CD4-positive, alpha-beta T cell treated with Interleukin-17A for 4 hours (primary cell): ENCODE results near the gene NEU3.
"Not testable (repeated sequence)": the region's sequence is repeated elsewhere in the genome, so short reads cannot be mapped to it uniquely, and the experiment has no call there.

Source experiments
- DNase-seq: peaks from one replicate; pipeline ENCODE4 v3.0.0-alpha.2; 2020; ENCODE audit warnings: mixed read lengths

The NEU3 gene

DNA sequence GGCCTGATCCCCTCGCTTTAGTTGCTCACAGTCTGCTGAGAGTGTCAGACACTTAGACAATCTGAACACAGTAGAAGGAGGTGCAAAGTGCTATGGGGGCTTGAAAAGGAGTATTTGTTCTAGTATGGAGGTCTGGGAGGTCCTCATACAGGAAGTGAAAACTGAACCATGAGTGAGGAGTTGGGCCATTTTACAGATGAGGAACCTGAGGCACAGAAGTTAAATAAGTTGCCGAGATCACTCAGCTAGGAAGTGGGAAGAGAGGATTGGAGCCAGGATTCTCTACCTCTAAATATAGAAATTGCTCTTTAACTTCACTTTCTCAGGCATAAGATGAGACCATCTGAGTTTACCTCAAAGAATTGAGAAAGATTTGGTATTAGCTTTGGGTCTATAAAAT, 4.0 kb upstream of the NEU3 start:
- DNase-seq: no peak

- peak; percentile 3 for DNase-seq
Measured at GRCh38 chr11:74989260-74989638, 516 bp downstream of the NEU3 start.

- DNase-seq: not testable (repeated sequence)
Measured at GRCh38 chr11:74990150-74990549, 1.4 kb downstream of the NEU3 start.

DNA sequence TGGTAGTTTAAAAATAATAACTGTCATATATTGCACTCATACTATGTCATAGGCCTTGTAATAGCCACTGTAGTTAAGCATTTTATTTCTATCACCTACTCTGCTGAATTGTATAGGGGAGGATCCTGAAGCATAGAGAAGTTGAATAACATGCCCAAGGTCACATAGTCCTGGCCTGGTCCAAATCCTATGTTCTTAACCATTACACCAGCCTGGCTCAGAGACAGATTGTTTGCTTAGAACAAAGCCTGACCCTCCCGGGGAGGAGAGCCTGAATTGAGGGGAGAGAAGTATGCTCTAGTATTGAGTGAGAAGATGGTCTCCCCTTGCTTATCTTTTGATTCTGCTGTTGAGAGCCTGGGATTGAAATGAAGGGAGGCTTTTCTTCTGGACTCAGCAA, 2.2 kb downstream of the NEU3 start:
- DNase-seq: no peak

DNA sequence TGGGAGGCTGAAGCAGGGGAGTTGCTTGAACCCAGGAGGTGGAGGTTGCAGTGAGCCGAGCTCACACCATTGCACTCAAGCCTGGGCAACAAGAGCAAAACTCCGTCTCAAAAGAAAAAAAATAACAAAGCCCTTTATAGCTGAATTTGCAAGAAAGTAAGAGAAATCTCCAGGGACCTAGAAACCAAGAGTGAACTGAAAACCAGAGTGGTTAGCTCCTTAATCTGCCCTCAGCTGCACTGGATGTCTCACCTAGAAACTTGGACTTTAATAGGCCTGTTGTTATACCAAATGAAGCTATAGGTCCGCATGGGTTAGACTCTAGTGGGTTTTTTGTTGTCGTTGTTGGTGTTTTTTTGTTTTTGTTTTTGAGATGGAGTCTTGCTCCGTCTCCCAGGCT, 4.1 kb downstream of the NEU3 start:
- no peak for DNase-seq

DNA sequence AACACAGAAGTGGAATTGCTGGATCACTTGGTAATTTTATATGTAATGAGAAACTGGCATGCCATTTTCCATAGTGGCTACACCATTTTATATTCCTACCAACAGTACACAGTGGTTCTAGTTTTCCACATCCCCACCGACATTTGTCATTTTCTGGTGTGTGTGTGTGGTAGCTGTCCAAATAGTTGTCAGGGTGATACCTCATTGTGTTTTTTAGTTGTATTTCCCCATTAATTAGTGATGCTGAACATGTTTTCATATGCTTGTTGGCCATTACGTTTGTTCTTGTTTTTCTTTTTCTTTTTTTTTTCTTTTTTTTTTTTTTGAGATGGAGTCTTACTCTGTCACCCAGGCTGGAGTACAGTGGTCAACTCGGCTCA, 12.2 kb downstream of the NEU3 start:
- DNase-seq: no peak

GRCh38 chr11:75001686-75002085, 13.0 kb downstream of the NEU3 start:
- DNase-seq: no peak

GRCh38 chr11:75002516-75002915, 13.8 kb downstream of the NEU3 start:
- no peak for DNase-seq

GRCh38 chr11:75004215-75004614, 15.5 kb downstream of the NEU3 start:
- no peak for DNase-seq

DNA sequence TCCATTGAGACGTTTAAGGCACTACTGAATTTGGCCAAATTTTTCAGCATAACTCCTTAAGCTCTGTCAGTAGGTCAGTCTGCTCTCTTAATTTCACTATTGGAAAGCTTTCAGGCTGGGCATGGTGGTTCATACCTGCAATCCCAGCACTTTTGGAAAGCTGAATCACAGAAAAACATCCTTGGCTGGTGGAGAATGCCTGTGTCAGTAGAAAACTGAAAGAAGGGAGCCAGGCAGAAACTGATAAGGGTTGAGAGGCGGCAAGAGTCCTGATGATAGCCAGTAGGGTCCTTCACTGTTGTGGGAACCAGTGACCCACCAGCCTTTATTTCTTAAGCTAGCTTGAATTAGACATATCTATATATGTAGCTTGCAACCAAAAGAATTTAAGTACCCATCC, 22.6 kb downstream of the NEU3 start:
- no peak for DNase-seq

- no peak for DNase-seq
Measured at GRCh38 chr11:75011872-75012271, 23.1 kb downstream of the NEU3 start.

DNA sequence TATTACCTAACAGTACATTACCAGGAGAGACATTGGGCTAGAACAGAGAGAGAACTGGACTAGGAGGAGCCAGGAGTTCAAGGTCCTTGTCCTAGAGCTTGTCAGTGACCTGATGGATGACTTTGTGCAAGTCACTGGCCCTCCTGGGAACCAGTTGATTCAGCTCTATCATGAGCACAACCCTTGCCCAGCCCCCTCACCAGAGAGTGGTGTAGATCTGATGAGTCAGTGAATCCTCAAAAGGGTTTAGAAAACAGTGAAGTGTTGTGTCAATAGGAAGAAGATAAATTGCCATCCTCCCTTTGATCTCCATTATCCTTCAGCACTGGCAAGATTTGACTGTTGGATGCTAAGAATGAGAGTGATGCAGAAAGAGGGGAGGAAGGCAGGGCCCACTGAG, 24.3 kb downstream of the NEU3 start:
- no peak for DNase-seq

- DNase-seq: no peak
Measured at GRCh38 chr11:75014129-75014528, 25.4 kb downstream of the NEU3 start.

DNA sequence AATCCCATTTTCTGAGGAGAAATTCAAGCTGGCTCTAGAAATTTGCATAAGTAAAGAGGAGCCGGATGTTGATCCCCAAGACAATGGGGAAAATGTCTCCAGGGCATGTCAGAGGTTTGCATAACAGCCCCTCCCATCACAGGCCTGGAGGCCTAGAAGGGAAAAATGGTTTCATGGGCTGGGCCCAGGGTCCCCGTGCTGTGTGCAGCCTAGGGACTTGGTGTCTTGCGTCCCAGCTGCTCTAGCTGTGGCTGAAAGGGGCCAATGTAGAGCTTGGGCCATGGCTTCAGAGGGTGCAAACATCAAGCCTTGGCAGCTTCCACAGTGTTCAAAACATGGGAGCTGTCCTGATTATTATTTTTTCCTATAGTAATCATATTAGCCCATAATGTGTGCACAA, 30.5 kb downstream of the NEU3 start:
- DNase-seq: not testable (repeated sequence)

GRCh38 chr11:75020328-75020727, 31.6 kb downstream of the NEU3 start:
- DNase-seq: not testable (repeated sequence)

- no peak for DNase-seq
Measured at GRCh38 chr11:75022296-75022695, 33.6 kb downstream of the NEU3 start.

GRCh38 chr11:75022759-75023396, 34.1 kb downstream of the NEU3 start:
- DNase-seq: peak; percentile 79

- DNase-seq: no peak
Measured at GRCh38 chr11:75023446-75024067, 34.8 kb downstream of the NEU3 start.

DNA sequence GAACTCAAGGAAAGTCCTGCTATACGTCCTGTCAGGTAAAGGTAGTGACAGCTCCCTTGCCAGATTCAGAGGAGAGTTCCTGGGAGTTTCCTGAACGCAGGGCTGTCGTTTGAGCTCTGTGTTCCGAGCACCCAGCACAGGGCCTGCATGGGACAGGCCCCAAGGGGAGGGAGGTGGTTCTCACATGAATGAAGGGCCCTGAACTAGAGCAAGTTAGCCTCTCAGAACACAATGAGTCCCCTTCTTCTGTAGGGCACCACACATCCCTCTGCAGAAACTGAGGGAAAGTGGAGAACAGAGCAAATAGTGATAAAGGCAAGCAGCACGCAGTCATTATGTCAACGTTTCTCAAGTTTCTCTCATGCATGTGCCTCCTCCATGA, 35.3 kb downstream of the NEU3 start:
- no peak for DNase-seq

DNA sequence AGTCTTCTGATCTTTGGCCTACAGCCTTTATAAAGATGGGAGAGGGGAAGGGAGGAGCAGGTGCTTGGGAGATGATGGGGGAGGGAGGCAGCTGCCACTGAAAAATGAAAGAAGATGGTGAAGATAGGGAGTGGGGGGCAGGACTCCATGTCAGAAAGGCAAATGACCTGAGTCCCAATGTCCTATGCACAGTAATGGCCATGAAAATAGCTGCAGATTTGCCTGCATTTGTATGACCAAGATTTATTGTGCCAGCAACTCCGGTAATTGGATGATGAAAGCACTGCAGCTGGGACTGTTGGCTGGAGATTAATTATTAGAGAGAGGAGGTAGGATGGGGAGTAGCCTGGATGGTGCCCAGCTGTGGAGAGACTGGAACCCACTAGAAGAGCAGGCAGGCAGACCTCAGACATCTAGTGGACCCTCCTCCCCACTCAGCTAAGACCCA, 36.1 kb downstream of the NEU3 start:
- DNase-seq: no peak

- DNase-seq: no peak
Measured at GRCh38 chr11:75025561-75025960, 36.8 kb downstream of the NEU3 start.

GRCh38 chr11:75028321-75028720, 39.6 kb downstream of the NEU3 start:
- no peak for DNase-seq

- DNase-seq: no peak
Measured at GRCh38 chr11:75028724-75029123, 40.0 kb downstream of the NEU3 start.

GRCh38 chr11:75029836-75030631, 41.3 kb downstream of the NEU3 start:
- DNase-seq: no peak
